GM19351 (cell line): ENCODE measurements around the gene GNS.
"Not testable (repeated sequence)": the region's sequence is repeated elsewhere in the genome, so short reads cannot be mapped to it uniquely, and the experiment has no call there.

ENCODE experiments used
- ATAC-seq: cut with Tn5 transposase; IDR thresholded peaks from one replicate; pipeline ENCODE4 v1.9.1; 2021; ENCODE audit warnings: mild to moderate bottlenecking, moderate library complexity; ENCODE audit not compliant: unreplicated experiment

Gene GNS

DNA sequence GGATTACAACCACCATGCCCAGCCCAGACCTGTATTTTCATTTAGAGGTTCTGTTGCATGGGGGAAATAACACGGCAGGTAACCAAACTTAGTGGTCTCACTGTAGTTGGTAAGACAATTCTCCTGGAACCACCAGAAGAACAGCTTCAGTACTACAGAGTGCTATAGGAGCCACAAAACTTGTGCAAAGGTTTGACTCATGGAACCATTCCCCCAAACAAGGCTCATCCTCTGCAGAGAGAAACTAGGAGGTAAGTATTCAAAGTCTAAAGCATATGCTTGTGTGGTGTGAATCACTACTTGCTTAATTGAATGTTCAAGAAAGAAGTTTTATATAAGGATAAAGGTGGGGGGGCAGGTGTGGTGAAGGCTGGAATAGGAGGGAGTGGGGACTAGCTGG lies 58.7 kb downstream of the GNS start:
- ATAC-seq, result no peak

DNA sequence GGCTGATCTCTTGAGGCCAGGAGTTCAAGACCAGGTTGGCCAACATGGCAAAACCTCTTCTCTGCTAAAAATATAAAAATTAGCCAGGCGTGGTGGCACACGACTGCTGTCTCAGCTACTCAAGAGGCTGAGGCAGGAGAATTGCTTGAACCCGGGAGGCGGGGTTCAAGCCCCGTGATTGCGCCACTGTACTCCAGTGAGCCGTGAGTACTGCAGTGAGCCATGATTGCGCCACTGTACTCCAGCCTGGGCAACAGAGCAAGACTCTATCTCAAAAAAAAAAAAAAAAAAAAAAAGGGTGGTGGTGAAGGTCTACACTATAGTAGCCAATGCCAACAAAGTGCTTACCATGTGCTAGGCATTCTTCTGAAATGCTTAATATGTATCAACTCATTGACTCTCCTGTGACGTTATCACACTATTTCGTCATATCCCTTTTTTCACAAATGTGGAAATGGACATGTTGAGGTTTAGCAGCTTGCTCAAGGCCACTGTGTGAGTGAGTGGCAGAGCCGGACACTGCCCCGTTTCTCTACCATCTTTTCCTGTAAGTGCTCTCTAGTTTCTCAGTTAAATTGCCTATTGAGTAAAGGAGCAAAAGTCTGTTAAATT lies 59.6 kb downstream of the GNS start:
- no peak for ATAC-seq

DNA sequence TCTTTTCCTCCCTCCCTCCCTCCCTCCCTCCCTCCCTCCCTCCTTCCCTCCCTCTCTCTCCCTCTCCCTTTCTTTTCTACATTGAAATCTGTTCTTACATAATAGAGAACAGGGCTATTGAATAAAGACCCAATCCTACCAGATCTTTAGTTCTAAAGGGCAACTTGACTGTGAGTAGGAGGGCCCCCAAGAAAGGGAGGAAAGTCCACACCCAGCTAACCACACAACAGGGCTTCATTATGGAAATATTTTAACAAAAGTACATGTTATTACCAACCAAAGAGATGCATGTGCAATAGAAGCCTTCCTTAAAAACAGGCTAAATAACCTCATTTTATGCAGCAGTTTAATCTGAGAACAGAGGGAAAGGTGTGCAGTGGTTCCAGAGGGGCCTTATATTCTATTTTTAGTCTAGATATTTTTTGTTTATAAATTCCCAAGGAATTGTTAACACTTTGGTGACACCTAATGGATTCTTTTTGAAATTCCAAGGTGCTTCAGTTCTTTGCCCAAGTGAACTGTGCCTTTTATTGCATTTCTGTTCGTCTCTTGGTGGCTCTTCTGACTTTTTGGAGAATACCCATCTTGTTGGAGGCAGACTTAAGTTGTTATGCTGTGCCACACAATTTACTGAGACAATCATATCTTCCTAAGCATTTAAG lies 63.0 kb downstream of the GNS start:
- no peak for ATAC-seq

DNA sequence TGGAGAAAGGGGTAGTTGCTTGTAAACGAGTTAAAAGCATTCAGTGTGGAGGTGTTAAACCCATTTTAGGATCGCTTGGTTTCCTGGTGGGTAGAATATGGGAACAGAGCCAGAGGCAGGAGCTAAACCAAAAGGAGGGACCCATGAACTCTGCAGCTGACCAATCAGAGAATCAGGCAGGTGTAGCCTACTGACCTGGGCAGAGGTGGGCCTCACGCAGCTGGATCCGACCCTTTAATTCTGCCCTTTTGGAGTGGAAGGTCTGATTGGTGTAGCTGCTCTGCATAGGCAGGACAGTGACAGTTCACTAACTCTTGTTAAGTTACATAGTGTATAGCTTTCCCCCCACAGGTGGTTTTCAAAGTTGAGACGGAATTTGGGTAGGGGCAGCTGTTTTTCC lies 63.7 kb downstream of the GNS start:
- no peak for ATAC-seq

DNA sequence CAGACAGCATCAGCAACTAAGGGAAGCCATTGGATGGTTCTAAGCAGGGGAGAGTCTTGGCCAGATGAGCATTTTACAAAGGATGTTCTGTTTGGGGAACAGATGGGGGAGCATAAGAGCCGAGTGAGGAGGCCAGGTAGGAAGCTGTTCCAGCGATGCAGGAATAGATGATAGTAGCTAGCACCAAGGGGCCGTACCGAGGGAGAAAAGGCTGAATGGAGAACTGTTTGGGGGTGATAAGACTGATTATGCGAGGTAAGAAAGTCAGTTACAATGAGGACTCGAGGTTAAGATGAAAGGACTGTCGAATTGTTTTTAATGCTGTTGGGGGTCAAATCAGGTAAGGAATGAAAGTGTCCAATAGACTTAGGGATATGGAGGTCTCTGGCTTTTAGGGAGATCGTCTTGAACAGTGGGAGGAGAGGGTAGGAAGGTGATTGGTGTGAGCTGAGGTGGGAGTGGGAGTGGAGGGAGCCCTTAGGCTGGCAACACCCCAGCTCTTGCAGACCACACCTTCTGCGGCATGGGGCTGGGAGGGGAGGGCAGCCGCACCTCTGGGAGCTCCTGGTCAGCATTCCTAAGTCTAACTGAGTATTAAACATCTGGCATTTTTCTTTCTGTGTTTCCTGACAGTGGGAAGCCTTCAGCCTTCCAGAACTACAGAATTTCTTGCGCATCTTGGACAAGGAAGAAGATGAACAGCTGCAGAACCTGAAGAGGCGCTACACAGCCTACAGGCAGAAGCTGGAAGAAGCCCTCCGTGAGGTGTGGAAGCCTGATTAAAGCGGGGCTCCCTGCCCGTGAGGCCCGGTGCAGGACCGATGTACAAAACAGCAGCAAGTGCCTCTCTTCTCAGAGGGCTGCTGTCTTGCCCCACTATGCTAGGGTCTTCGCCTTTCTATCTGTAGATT lies 64.8 kb downstream of the GNS start:
- ATAC-seq, result no peak

DNA sequence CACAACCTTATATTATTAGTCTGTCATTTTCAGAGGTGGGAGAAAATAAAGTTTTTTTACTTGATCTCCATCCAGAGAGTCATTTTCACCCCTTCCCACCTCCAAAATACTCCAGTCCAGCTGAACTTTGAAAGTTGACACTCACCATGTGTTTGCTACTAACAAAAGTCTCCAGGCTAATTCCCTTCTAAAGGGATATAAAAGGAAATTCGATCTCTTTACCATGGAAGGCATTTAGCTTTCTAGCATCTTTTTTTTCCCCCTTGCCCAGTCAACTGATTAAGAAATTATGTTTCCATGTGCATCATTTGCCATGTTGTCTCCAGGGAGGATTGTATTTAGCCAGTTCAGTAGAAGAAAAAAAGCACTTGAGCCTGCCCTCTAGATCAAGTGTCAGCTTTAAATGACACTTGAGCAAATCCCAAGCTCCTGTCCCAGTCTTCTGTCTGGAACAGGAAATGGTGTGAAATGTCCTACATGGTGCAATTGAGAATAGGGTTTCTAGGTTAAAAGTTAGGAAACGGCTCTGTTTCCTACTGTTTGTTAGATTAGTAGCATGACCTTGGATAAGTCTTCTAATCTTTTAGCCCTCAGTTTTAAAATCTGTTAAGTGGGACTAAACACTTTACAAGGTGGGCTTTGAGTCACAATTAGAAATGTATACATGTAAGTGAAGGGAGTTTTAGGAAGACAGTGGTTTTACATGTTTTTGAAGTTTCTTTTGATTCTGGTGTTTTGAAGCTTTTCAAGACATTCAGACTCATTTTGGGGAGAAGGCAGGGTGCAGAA lies 67.2 kb downstream of the GNS start:
- no peak for ATAC-seq

DNA sequence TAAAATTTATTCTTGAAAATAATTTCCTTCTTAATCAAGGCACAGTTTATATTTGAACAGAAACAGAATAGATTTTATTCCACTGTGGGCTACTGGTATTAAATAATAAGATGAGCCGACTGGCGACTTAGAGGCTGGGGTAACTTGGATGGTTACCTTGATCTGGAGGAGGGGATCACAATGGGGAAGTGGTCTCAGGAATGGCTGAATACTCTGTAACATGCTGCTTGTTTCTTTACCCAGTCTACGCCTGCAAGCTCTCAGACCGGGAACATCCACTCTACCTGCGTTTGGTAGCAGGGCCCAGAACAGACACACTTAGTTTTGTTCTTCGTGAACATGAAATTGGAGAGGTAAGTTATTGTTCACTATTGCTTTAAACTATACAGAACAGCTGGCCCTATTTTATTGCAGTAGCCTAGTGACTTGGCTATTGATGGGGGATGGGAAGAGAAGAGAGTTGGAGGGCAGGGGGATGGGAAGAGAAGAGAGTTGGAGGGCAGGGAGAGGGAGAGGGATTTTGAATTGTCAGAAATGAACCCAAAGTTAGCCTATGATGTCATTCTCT lies 67.9 kb downstream of the GNS start:
- ATAC-seq, result no peak

DNA sequence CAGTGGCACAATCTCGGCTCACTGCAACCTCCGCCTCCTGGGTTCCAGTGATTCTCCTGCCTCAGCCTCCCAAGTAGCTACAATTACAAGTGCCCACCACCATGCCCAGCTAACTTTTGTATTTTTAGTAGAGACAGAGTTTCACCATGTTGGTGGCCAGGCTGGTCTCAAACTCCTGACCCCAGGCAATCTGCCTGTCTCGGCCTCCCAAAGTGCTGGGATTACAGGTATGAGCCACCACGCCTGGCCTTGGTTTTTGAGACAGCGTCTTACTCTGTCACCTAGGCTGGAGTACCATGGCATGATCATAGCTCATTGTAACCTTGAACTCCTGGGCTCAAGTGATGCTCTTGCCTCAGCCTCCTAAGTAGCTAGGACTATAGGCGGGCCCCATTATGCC lies 69.0 kb downstream of the GNS start:
- not testable (repeated sequence) for ATAC-seq

DNA sequence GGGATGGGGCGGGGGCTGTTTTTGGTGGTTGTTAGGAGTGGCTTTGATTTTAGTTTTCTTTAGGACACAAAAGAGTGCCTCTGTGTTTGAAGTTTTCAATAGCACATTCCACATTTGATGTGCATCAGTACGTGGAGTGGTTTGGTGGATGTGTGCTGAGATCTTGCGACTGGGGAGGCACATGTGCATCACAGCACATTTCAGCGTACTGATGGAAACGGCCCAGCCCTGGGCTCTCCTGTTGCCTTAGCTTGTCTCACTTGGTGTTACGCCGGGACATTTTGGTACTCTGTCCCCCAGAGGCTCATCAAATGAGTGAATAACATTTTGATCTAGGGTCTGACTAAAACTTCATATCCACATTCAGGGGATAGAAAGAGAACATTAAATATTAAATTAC lies 70.5 kb downstream of the GNS start:
- no peak for ATAC-seq

DNA sequence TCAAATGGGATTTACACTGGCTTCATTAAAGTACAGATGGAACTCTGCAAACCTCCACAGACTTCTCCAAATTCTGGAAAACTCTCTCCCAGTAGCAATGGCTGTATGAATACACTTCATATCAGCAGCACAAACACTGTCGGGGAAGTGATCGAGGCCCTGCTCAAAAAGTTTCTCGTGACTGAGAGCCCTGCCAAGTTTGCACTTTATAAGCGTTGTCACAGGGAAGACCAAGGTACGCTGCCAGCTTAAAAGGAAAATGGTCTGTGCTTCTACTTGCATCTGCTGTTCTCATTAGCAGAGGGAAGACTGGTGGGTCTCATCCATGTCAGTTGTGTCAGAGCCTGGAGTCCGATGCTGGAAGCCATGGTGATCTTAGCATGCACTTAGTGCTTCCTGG lies 71.0 kb downstream of the GNS start:
- no peak for ATAC-seq

DNA sequence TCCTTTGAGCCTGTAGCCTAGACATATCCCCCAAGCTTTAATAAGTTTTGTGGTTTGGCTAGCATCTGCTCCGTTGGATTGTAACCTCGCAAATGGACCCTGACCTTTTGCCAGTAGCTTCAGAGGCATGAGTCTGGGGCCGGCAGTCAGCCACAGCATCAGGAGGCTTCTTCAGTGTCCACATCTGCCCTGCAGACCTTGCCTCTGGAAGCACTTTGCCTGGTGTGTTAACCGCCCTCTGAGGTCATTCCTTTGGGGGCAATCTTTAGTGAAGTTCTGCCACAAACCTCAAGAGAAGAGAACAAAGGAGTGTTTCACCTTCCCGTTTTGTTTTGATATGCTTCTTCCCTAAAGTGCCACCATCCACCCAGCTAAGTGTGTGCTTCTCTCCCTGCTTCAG lies 71.4 kb downstream of the GNS start:
- no peak for ATAC-seq

DNA sequence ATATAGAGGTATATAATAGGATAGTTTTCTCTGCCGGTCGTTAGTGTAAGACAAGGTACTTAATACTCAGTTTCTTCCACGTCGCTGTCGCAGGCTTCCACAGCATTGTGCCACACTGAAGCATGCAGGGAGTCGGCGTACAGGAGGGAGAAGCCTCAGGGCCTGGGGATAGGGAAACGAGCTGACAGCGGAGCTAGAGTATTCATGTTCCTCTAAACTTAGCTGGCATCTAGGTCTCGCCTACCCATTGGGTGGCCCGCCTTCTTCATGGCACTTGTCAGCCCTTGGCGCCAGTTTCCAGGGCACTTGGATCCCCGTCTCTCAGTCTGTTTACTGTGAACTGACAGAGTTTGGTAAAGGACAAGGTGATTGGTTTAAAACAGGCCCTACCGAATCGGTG lies 73.6 kb downstream of the GNS start:
- no peak for ATAC-seq

DNA sequence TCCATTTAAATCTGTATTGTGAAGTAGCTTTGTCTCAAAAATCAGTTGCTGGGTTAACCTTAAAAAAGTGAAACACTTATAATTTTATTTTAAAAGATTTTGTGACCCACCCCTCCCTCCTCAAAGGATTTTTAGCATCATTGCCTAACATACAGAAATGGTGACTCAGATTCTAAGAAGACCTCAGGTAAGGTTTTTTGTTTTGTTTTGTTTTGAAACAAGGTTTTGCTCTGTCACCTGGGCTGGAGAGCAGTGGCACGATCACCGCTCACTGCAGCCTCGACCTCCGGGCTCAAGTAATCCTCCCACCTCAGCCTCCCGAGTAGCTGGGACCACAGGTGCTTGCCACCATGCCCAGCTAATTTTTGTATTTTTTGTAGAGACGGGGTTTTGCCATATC lies 74.2 kb downstream of the GNS start:
- ATAC-seq, result no peak

DNA sequence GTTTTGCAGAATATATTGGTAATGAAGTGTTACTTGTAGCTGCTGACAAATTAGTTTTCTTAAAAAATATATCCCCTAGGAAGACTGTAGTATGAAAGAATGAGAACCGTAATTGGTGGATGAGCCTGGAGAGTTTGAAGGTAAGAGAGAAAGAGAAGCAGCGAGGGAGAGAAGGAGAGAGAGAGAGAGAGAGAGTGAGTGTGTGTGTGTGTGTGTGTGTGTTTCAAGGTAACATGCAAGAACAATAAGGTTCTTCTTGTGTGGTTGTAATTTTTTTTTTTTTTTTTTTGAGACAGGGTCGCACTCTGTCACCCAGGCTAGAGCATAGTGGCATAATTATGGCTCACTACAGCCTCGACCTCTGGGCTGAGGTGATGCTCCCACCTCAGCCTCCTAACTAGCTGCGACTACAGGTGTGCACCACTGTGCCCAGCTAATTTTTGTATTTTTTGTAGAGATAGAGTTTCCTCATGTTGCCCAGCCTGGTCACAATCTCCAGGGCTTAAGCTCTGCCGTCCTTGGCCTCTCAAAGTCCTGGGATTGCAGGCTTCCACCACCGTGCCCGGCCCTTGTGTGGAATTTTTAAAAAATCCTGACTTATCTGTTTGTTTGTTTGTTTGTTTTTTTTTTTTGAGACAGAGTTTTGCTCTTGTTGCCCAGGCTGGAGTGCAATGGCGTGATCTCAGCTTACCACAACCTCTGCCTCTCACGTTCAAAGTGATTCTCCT lies 75.2 kb downstream of the GNS start:
- ATAC-seq, result no peak

DNA sequence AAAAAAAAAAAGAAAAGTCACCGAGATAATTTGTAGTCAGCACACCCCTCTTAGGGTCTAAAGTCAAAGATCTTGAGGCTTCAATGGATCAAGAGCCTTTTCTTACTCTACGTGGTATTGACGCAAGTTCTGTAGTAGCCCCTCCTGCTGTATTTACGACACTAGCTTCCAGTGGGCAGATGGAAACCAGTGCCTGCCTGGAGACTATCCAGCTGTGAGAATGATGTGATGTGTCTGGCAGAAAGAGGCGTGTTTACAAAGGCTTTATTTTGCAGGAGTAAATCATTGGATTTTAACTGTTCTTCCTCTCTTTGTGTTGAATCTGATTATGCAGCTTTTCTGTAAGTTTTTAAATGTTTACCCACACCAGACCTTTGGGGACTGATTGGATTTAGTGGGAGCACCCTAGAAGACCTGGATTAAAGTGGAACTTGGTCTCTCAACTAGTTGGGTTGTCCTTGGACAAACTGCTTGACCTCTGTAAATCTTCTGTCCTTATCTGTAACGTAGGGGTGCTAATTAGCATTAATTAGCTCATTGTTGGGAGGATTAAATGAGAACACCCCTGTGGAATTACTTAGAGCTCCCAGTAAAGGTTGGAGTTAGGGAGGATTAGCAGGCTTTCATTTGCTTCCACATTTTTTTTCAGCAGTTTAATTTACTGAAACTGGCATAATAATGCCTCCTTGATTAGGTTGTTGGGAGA lies 76.5 kb downstream of the GNS start:
- ATAC-seq, result no peak

DNA sequence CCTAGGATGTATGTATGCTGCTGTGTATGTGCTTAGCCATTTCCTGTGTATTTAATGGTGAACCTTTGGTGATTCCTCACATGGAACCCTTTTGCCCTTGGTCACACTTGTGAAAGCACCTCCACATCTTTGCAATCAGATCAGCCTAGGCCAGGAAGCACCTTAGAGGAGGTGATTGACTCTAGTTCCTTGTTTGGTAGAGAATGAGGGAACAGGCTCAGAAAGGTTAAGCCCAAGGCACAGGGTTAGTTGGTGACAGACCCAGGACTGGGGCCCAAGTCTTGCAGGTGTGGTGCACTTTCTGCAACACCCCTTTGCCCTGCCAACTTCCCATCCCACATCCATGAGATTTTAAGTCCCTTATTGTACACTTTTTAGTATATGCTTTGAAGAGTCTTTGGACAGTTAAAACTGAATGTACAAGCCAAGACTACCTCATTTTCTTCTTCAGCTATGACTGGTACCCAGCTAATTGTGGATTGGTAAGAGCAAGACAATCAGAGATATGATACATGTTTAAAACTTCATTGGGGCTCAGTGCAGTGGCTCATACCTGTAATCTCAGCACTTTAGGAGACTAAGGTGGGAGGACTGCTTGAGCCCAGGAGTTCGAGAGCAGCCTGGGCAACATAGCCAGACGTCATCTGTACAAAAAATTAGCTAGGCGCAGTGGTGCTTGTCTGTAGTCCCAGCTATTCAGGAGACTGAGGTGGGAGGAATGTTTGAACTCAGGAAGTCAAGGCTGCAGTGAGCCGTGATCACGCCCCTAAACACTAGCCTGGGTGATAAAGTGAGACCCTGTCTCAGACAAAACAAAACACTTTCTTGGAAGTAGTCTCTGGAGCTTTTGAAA lies 77.8 kb downstream of the GNS start:
- ATAC-seq, result peak; percentile 45

DNA sequence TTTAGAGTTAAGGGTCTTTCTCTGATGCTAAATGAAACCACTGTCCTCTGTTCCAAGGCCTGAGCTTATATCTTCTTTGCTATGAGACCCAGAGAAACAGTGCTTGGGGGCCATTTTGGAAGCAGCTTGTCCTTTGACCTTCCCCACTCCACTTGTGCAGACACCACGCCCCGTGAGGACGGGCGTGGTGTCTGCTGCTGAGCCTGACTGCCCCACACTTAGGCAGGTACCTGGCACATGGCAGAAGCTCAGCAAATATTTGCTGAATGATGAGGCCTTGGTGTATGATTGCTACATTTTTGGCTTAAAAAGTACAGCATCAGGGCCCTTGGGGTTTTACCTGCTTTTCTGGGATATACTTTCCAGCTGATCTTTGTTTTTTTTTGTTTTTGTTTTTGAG lies 79.0 kb downstream of the GNS start:
- no peak for ATAC-seq

DNA sequence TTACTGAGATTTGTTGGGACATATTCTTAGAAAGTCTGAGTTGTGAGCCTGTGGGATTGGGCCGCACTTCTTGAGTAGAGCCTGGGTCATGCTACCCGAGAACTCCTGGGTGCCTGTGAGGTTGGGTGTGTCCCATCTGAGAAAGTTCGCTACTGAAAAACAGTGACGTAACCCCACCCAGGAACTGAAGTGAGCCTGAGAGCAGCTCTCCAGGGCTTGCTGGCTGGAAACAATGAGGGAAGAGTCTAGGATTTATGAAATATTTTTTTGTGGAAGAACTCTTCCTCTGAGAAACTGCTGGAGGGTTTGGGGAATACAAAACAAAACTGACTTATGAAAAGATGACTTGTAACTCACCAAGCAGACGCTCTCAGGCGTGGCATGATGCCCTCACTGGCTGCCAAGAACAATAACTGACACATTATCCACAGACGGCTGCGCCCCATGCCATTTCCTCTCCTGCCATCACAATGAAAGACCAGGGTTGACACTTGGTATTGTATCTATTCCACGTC lies 79.7 kb downstream of the GNS start:
- ATAC-seq, result peak; percentile 50
